Astrocyte of the spinal cord (primary cell): ENCODE data around the gene PLEKHB1.

Experiments used
- DNase-seq: peaks from one replicate; pipeline ENCODE4 v3.0.0; 2011; ENCODE audit warnings: low read depth, low spot score
- H3K4me3 ChIP-seq: 2 replicates; pipeline ENCODE4 v1.5.1; 2011; ENCODE audit warnings: low read depth, mild to moderate bottlenecking, low read length, moderate library complexity
- in situ Hi-C: cut with HindIII; loops from 2 replicates; pipeline ENCODE4 v1.10.0; 2017; ENCODE audit warnings: low sequenced_read_pairs
- TF ChIP-seq, protein P1 (sequence below): IDR thresholded peaks from 2 replicates; pipeline ENCODE4 v1.5.1; 2012; ENCODE audit warnings: low read depth, mild to moderate bottlenecking, low read length, inconsistent platforms

PLEKHB1 gene, protein sequence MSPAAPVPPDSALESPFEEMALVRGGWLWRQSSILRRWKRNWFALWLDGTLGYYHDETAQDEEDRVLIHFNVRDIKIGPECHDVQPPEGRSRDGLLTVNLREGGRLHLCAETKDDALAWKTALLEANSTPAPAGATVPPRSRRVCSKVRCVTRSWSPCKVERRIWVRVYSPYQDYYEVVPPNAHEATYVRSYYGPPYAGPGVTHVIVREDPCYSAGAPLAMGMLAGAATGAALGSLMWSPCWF

DNA sequence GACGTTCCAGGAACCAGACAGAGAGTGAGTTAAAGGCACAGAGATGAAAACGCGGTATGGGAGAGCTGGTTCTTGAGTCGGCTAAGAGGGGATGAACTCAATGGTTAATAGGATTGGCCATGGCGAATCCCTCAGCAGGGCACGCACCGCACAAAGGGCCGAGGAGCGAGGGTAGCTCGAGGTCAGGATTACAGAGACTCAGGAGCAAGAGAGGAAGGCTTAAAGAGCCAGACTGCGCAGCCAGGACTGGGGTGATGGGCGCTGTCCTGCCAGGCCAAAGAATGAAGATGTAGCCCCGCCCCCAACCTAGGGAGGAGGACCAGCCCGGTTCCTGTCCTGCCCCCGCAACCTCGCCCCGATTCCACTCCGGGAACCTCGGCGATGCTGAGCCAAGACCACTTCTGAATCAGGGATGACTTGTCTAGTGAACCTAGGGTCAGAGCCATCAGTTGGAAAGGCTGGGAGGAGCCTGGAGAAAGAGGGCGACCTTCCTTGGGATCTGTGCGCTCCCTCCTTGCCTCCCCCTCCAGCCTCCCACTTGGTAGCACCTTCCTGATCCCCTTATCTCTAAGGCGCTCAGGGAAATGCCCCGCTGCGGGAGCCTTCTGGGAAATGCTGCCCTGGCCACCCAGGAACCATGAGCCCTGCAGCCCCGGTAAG, at the start of gene PLEKHB1:
Gene PLEKHB1 (plus strand): TSS at position 610 of the 660 bp plus-strand sequence. CDS start 28 bp downstream, at position 638.
- no peak within 1 kb of the TSS for H3K4me3 ChIP-seq
- no peak for DNase-seq
- in situ Hi-C loops = no loop called here
- TF ChIP-seq, protein P1, sequence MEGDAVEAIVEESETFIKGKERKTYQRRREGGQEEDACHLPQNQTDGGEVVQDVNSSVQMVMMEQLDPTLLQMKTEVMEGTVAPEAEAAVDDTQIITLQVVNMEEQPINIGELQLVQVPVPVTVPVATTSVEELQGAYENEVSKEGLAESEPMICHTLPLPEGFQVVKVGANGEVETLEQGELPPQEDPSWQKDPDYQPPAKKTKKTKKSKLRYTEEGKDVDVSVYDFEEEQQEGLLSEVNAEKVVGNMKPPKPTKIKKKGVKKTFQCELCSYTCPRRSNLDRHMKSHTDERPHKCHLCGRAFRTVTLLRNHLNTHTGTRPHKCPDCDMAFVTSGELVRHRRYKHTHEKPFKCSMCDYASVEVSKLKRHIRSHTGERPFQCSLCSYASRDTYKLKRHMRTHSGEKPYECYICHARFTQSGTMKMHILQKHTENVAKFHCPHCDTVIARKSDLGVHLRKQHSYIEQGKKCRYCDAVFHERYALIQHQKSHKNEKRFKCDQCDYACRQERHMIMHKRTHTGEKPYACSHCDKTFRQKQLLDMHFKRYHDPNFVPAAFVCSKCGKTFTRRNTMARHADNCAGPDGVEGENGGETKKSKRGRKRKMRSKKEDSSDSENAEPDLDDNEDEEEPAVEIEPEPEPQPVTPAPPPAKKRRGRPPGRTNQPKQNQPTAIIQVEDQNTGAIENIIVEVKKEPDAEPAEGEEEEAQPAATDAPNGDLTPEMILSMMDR = no peak

DNA sequence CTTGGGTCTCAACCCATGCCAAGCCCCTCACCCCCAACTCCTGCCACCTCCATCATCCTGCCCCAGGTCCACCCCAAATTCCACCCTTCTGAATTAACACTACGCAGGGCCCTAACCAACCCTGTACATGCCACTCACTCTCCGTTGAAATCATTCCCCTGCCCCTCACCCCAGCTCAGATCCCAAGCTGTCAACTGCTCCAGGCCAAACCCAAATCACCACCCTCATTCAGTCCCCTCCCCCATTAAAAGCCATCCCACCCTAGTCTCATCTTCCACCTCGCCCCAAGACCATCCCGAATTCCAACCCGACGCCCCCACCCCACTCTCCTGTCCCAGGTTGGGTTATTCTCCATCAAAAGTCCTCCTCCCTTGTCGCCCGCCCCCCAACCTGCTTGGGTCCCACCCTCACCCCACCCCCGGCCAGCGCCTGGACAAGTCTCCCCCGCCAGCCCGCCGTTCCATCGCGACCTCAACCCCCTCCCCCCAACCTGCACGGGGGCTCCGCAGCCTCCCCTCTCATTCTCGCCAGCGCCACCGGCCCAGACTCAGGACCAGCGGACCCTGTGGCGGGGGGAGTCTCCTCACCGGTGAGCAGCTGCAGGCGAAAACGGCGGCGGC, 48.9 kb upstream of the PLEKHB1 start:
- in situ Hi-C loops = loop anchor here (10.0 kb wide), 1 partner anchor 173 kb away; no protein-coding TSS in a partner anchor

DNA sequence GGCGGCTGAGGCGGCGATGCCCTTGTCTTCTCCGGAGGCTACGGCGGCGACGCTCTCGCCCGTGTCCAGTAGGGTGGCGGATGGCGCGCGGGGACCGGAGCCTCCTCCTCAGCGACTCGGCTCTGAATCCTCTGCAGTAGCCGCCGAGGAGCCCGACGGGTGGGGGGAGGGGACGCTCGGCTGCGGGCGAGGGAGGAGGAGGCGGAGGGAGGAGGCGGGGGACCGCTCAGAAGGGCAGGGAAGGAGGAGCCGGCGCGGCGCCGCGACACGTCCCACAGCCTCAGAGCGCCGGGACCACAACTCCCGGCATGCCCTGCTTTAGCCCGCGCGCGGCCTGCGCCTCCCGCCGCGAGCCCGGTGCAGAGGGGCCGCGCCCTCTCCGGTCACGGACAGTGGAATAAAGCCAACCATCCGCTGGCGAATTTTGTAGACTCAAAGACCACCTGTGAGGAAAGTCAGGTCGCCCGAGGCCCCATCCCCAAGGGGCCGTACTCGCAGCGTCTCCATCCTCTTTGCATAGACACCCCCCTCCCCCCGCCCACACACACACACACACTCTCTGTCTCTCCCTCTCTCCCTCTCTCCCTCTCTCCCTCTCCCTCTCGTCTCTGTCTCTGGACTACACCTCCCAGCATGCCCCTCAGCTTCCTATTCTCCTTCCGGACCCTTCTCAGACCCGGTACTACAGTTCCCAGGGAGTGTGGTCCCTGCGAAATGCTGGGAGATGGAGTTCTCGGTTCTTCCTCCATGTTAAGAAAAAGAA, 48.2 kb upstream of the PLEKHB1 start, which contains the start of gene FAM168A:
Gene FAM168A (minus strand): TSS at position 157 of the 763 bp plus-strand sequence. CDS start 129,638 bp downstream, outside the sequence.
- TF ChIP-seq, protein P1 = no peak
- H3K4me3 ChIP-seq = peak within 1 kb of the TSS; percentile 64
- in situ Hi-C loops = loop anchor here (10.0 kb wide), 1 partner anchor 173 kb away; no protein-coding TSS in a partner anchor
- DNase-seq = peak; percentile 98

More for the DNA sequence above, 48.9 kb upstream of the PLEKHB1 start:
- TF ChIP-seq, protein P1 = no peak
- DNase-seq = no peak
- peak overlapping the region; percentile 64 for H3K4me3 ChIP-seq

DNA sequence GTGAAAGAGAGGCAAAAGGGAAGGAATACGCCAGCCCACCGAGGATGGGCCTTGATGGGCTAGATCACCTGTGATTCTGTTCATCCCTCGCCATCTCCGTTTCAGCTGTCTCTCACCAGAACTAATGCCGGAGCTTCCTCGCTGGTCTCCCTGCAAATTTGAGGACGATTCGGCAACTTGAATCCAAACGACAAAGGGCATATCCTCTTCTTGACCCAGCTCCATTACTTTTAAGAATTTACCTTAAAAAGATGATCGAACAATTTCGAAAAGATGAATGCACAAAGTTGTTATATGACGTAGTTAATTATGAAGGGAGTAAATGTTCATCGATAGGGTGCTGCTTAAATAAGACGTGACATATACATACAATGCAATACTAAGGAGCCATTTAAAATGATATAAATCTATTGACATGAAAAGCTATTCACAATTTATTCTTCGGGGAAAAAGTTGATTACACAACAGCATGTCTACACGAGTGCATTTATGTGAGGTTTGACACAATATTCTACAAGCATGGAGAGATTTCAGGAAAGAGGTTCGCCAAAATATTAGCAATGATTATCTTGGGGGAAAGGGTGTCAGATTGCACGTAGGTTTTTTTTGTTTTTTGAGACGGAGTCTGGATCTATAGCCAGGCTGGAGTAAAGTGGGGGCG, 47.5 kb upstream of the PLEKHB1 start:
- in situ Hi-C loops = loop anchor here (10.0 kb wide), 1 partner anchor 174 kb away; no protein-coding TSS in a partner anchor
- H3K4me3 ChIP-seq = peak overlapping the region; percentile 64
- DNase-seq = no peak
- TF ChIP-seq, protein P1 = no peak

DNA sequence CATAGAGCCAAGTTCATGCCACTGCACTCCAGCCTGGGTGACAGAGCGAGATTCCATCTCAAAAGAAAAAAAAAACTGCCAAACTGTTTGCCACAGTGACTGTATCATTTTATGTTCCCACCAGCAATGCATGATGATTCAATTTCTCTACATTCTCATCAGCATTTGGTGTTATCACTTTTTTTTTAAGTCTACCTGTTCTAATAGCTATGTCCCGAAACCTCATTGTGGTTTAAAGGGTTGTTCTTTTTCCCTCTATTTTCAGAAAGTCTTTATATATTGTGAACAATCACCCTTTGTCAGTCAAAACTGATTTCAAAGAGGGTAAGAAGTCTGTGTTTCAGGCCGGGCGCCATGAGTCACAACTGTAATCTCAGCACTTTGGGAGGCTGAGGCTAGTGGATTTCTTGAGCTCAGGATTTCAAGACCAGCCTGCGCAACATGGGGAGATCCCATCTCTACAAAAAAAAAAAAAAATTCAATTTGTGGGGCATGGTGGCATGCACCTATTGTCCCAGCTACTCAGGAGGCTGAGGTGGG, 33.7 kb upstream of the PLEKHB1 start:
- in situ Hi-C loops = no loop called here
- no peak overlapping the region for H3K4me3 ChIP-seq
- DNase-seq = no peak
- TF ChIP-seq, protein P1 = no peak
